ENCODE measurements around the gene ABHD2. TPM values are rescaled to one million over a fixed set of nuclear protein-coding genes. Genes with fewer than 3 reads are reported as not detected.

Gene ABHD2
- total and polyA plus RNA-seq, 9 donors = 17.0 to 107 (median 89.5) TPM

- no peaks in the 10 kb centered on the region for H3K9me3 ChIP-seq
- no peaks in the 10 kb centered on the region for H3K27me3 ChIP-seq
- DNase-seq = no peak
- H3K4me3 ChIP-seq = no peak overlapping the region
- TF ChIP-seq EP300 (IDR thresholded peaks at IDR 0.05) = no peak
- no peak for TF ChIP-seq POLR2A (IDR thresholded peaks at IDR 0.05)
- TF ChIP-seq CTCF (IDR thresholded peaks at IDR 0.05) = no peak
- no peaks in the 10 kb centered on the region for H3K36me3 ChIP-seq
- no peak overlapping the region for H3K27ac ChIP-seq
- WGBS, 3 donors = 66 to 77% (median 73%) methylated on average over 3 of the region's 3 CpGs
- intact Hi-C loops (cut with DNase I) = loop anchor here in 1 of 4 donors (10.0 kb wide), 1 partner anchor 67 kb away; no protein-coding TSS in a partner anchor
- no peaks in the 10 kb centered on the region for H3K4me1 ChIP-seq (ENCODE audit: insufficient read depth)
These were observed 33.2 kb downstream of the ABHD2 start for GRCh38 chr15:89121414-89121813.

- no peaks in the 10 kb centered on the region for H3K4me1 ChIP-seq (ENCODE audit: insufficient read depth)
- WGBS, 3 donors = 86 to 90% (median 86%) methylated on average over 4 of the region's 4 CpGs
- DNase-seq = no peak
- H3K36me3 ChIP-seq = no peaks in the 10 kb centered on the region
- no peaks in the 10 kb centered on the region for H3K9me3 ChIP-seq
- H3K27ac ChIP-seq = no peak overlapping the region
- H3K4me3 ChIP-seq = no peak overlapping the region
- H3K27me3 ChIP-seq = no peaks in the 10 kb centered on the region
- TF ChIP-seq CTCF (IDR thresholded peaks at IDR 0.05) (no peak), POLR2A (IDR thresholded peaks at IDR 0.05) (no peak)
- intact Hi-C loops (cut with DNase I) = loop anchor here in 1 of 4 donors (10.0 kb wide), 1 partner anchor 68 kb away; no protein-coding TSS in a partner anchor
These were observed 34.4 kb downstream of the ABHD2 start for GRCh38 chr15:89122505-89123180.

GRCh38 chr15:89123181-89123525 lies 34.9 kb downstream of the ABHD2 start:
- no peaks in the 10 kb centered on the region for H3K36me3 ChIP-seq

GRCh38 chr15:89125088-89125826 lies 37.0 kb downstream of the ABHD2 start:
- H3K9me3 ChIP-seq = no peaks in the 10 kb centered on the region
- no peak overlapping the region for H3K4me3 ChIP-seq
- H3K4me1 ChIP-seq (ENCODE audit: insufficient read depth) = no peaks in the 10 kb centered on the region
- no peak overlapping the region for H3K27ac ChIP-seq
- no peaks in the 10 kb centered on the region for H3K36me3 ChIP-seq
- 90 to 97% (median 95%) methylated on average over 5 of the region's 5 CpGs for WGBS, 3 donors
- H3K27me3 ChIP-seq = no peaks in the 10 kb centered on the region
- intact Hi-C loops (cut with DNase I) = loop anchor here in 2 of 4 donors (5.0 to 10.0 kb wide), 2 partner anchors 68 to 70 kb away; no protein-coding TSS in a partner anchor
- TF ChIP-seq EP300 (IDR thresholded peaks at IDR 0.05) (no peak), CTCF (IDR thresholded peaks at IDR 0.05) (no peak), POLR2A (IDR thresholded peaks at IDR 0.05) (no peak)
- DNase-seq = no peak

More at GRCh38 chr15:89123181-89123525, 34.9 kb downstream of the ABHD2 start:
- no peak for DNase-seq
- intact Hi-C loops (cut with DNase I) = loop anchor here in 1 of 4 donors (10.0 kb wide), 1 partner anchor 68 kb away; no protein-coding TSS in a partner anchor
- Histone ChIP-seq H3K9me3 (no peaks in the 10 kb centered on the region), H3K4me1 (ENCODE audit: insufficient read depth) (no peaks in the 10 kb centered on the region), H3K4me3 (no peak overlapping the region), H3K27ac (no peak overlapping the region), H3K27me3 (no peaks in the 10 kb centered on the region)
- TF ChIP-seq CTCF (IDR thresholded peaks at IDR 0.05) (no peak), EP300 (IDR thresholded peaks at IDR 0.05) (no peak), POLR2A (IDR thresholded peaks at IDR 0.05) (no peak)
- 86 to 96% (median 93%) methylated on average over 7 of the region's 7 CpGs for WGBS, 3 donors

Measured in ovary (tissue), 9 donors.